OCI-LY7 (cell line): ENCODE measurements around the gene PRR30. TPM values are rescaled to one million over a fixed set of nuclear protein-coding genes. Genes with fewer than 3 reads are reported as not detected.

ENCODE experiments used
- BruUV-seq: library from RNA; stranded (reverse); fragments of 400-500 nt; replicated peaks from 2 replicates; lab custom pipeline; 2021; lab: Mats Ljungman, UMichigan
- CTCF ChIA-PET: fragments of 300-600 bp; sonication (Branson Sonifier 250); formaldehyde crosslinking; loops from one replicate; lab custom pipeline; 2022; ENCODE audit warnings: antibody characterized with exemption; ENCODE audit not compliant: unreplicated experiment; lab: Charles Lee
- POLR2A ChIA-PET: fragments of 300-600 bp; sonication (Branson Sonifier 250); formaldehyde crosslinking; loops from one replicate; lab custom pipeline; 2022; ENCODE audit warnings: antibody characterized with exemption; lab: Charles Lee
- DNase-seq: peaks from one replicate; pipeline ENCODE4 v3.0.0-alpha.2; 2015; ENCODE audit warnings: low spot score
- H2AFZ ChIP-seq: fragments of 200-600 bp; sonication (generic), shearing (Covaris generic); 2 replicates; pipeline ENCODE4 v1.6.1; 2014; ENCODE audit warnings: mild to moderate bottlenecking, antibody characterized with exemption, low read length, moderate library complexity
- H3K27ac ChIP-seq: fragments of 200-600 bp; sonication (generic); 2 replicates; pipeline ENCODE4 v1.5.1; 2014; ENCODE audit warnings: mixed run types, low read depth, mild to moderate bottlenecking, moderate library complexity, low read length, inconsistent platforms; ENCODE audit not compliant: poor library complexity, severe bottlenecking
- H3K36me3 ChIP-seq: fragments of 200-600 bp; sonication (generic); 2 replicates; pipeline ENCODE4 v1.6.1; 2014; ENCODE audit warnings: mild to moderate bottlenecking, antibody characterized with exemption, low read length, moderate library complexity, mixed read lengths; ENCODE audit not compliant: insufficient read depth
- H3K4me1 ChIP-seq: fragments of 200-600 bp; sonication (generic); 2 replicates; pipeline ENCODE4 v1.5.1; 2014; ENCODE audit warnings: mild to moderate bottlenecking, low read length; ENCODE audit not compliant: insufficient read depth, poor library complexity, severe bottlenecking
- H3K4me2 ChIP-seq: fragments of 200-600 bp; sonication (generic); 2 replicates; pipeline ENCODE4 v1.6.1; 2014; ENCODE audit warnings: mild to moderate bottlenecking, low read length
- H3K4me3 ChIP-seq: fragments of 200-600 bp; sonication (generic); 2 replicates; pipeline ENCODE4 v1.5.1; 2014; ENCODE audit warnings: mild to moderate bottlenecking, low read depth, low read length; ENCODE audit not compliant: poor library complexity, severe bottlenecking
- H3K79me2 ChIP-seq: fragments of 200-600 bp; sonication (generic); 2 replicates; pipeline ENCODE4 v1.6.1; 2016; ENCODE audit warnings: low read depth, mild to moderate bottlenecking, low read length, moderate library complexity, mixed read lengths; ENCODE audit not compliant: insufficient read depth
- H3K9me2 ChIP-seq: fragments of 200-600 bp; sonication (generic); 2 replicates; pipeline ENCODE4 v1.6.1; 2016; ENCODE audit warnings: mild to moderate bottlenecking, low read length, mixed read lengths; ENCODE audit not compliant: insufficient read depth
- H3K9me3 ChIP-seq: fragments of 200-600 bp; sonication (generic); 2 replicates; pipeline ENCODE4 v1.6.1; 2014; ENCODE audit warnings: mild to moderate bottlenecking, mixed run types, low read length, mixed read lengths
- H4K20me1 ChIP-seq: fragments of 200-600 bp; sonication (generic); 2 replicates; pipeline ENCODE4 v1.6.1; 2014; ENCODE audit warnings: mild to moderate bottlenecking, antibody characterized with exemption, low read length, moderate library complexity, mixed read lengths; ENCODE audit not compliant: insufficient read depth
- EZH2phosphoT487 ChIP-seq: fragments of 200-600 bp; sonication (generic); IDR thresholded peaks from 2 replicates; pipeline ENCODE4 v1.6.1; 2018; ENCODE audit warnings: low read depth, borderline replicate concordance, mild to moderate bottlenecking, mixed run types, antibody characterized with exemption, low read length, moderate library complexity, mixed read lengths
- intact Hi-C: fragments of 100-400 bp; cut with micrococcal nuclease; formaldehyde crosslinking; loops from one replicate; pipeline ENCODE4 v1.10.0; 2022; ENCODE audit not compliant: unreplicated experiment
- total RNA-seq, 2 experiments: library from RNA; depleted of rRNA in 1 of 2; stranded (reverse); fragments of >200 nt in 1 of 2; shearing (Covaris generic) in 1 of 2; gene quantifications; 2 replicates each; pipeline ENCODE4 v1.2.3, GENCODE V29; 2014 to 2022
- TF ChIP-seq, protein P1 (sequence below): fragments of 200-600 bp; sonication (generic); conservative IDR thresholded peaks from 2 replicates; pipeline ENCODE4 v1.5.1; 2014; ENCODE audit warnings: mild to moderate bottlenecking, antibody characterized with exemption, low read length, moderate library complexity, mixed read lengths

Gene PRR30
- total RNA-seq, 2 experiments from 2014 or later = not detected

- Histone ChIP-seq H3K79me2 (no peaks in the 10 kb centered on the region), H3K4me3 (no peak overlapping the region), H3K36me3 (no peaks in the 10 kb centered on the region), H2AFZ (no peak overlapping the region), H3K9me2 (no peaks in the 10 kb centered on the region), H3K27ac (no peak overlapping the region), H3K4me2 (no peak overlapping the region), H3K4me1 (peaks cover 39% of the 10 kb centered on the region), H3K9me3 (no peaks in the 10 kb centered on the region), H4K20me1 (no peaks in the 10 kb centered on the region)
- no TSS peak for BruUV-seq
- CTCF ChIA-PET = no interaction called here
- intact Hi-C loops = no loop called here
- DNase-seq = no peak
- TF ChIP-seq, protein P1, sequence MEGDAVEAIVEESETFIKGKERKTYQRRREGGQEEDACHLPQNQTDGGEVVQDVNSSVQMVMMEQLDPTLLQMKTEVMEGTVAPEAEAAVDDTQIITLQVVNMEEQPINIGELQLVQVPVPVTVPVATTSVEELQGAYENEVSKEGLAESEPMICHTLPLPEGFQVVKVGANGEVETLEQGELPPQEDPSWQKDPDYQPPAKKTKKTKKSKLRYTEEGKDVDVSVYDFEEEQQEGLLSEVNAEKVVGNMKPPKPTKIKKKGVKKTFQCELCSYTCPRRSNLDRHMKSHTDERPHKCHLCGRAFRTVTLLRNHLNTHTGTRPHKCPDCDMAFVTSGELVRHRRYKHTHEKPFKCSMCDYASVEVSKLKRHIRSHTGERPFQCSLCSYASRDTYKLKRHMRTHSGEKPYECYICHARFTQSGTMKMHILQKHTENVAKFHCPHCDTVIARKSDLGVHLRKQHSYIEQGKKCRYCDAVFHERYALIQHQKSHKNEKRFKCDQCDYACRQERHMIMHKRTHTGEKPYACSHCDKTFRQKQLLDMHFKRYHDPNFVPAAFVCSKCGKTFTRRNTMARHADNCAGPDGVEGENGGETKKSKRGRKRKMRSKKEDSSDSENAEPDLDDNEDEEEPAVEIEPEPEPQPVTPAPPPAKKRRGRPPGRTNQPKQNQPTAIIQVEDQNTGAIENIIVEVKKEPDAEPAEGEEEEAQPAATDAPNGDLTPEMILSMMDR = no peak
- no peak for TF ChIP-seq EZH2phosphoT487
- POLR2A ChIA-PET = no interaction called here
These were observed 15.3 kb upstream of the PRR30 start for GRCh38 chr2:27154488-27154887.

DNA sequence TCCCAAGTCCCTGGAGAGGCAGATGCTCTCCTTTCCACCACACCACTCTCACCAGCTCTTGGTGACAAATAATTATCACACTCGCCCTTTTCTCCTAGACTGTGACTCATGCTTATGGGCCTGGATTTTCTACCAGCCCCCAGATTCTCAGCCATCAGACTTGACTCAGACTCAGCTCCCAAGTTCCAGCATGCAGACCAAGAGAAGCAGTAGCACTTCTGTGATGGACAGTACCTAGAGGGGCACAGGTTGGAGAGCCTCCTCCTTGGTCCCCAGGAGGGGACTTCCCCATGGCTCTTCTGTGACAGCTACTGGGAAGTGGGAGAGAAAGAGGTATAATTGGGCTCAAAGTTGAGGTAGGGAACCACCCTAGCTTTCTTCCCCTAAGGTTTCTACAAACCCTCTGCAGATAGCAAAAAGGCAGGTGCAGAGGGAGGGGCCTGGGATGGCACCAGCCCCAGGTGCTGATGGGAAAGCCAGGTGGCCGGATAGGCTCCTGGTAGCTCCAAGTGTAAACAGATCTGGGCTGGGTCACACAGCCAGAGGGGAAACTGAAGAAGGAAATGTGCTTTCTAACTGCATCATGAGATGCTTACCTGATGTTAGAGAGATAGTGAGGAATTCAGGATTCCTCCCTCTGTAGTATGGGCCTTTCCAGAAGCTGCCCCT lies 13.7 kb upstream of the PRR30 start:
- Histone ChIP-seq H3K79me2 (no peaks in the 10 kb centered on the region), H2AFZ (peak overlapping the region; percentile 53), H3K27ac (peak overlapping the region; percentile 65), H3K4me1 (peaks cover 39% of the 10 kb centered on the region), H4K20me1 (no peaks in the 10 kb centered on the region), H3K4me3 (no peak overlapping the region), H3K9me2 (no peaks in the 10 kb centered on the region), H3K4me2 (peak overlapping the region; percentile 52), H3K36me3 (no peaks in the 10 kb centered on the region), H3K9me3 (no peaks in the 10 kb centered on the region)
- ChIA-PET CTCF (interaction anchor here (0.6 to 1.2 kb wide), 2 partner anchors 12 to 170 kb away, joined by 3 to 4 read pairs; partner anchors contain the start of gene MPV17), POLR2A (interaction anchor here (0.9 to 1.3 kb wide), 2 partner anchors 11 to 14 kb away, joined by 3 to 6 read pairs; no protein-coding TSS in a partner anchor)
- TF ChIP-seq, protein P1 = no peak
- TF ChIP-seq EZH2phosphoT487 = no peak
- peak; percentile 85 for DNase-seq
- intact Hi-C loops = no loop called here
- no TSS peak for BruUV-seq
